NOMO-1 (cell line): ENCODE measurements around the gene CNR2.
"Not testable (repeated sequence)": the region's sequence is repeated elsewhere in the genome, so short reads cannot be mapped to it uniquely, and the experiment has no call there.

Experiments used
- DNase-seq, 2 experiments: peaks; one replicate each; lab custom pipeline; 2025; ENCODE audit not compliant: unreplicated experiment in 2 of 2; lab: John Stamatoyannopoulos, UW

The CNR2 gene

DNA sequence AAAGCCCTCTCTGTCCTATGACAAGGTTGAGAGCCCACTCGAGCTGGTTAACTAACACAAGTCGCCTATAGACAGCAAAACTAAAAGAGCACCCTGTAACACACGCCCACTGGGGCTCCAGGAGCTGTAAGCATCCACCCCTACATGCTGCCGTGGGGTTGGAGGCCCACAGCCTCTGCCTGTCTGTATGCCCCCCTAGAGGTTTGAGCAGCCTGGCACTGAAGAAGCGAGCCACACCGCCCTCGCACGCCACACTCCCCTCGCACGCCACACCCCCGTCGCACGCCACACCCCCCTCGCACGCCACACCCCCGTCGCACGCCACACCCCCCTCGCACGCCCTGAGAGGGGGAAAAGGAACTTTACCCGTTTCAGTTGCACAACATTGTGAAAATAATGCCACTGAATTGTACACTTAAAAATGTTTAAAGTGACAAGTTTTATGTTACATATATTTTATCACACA is 74.7 kb downstream of the CNR2 start:
- peak; percentile 31 to 41 for DNase-seq

DNA sequence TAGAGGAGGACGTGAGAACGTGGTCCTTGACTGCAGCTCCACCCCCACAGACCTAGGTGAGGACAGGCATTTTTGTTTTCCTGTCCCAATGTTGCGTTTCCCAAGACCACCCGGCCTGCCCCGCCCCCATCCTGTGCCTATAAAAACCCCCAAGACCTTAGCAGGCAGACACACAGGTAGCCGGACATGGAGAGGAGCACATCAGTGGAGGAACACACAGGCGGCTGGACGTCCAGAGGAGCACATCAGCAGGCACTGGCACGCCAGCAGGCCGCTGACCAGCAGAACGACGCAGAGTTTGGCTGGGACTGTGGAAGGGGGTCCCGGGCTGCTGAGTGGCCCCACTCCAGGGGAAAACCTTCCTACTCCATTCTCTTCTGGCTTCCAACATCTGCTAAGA is 75.3 kb downstream of the CNR2 start:
- no peak for DNase-seq

DNA sequence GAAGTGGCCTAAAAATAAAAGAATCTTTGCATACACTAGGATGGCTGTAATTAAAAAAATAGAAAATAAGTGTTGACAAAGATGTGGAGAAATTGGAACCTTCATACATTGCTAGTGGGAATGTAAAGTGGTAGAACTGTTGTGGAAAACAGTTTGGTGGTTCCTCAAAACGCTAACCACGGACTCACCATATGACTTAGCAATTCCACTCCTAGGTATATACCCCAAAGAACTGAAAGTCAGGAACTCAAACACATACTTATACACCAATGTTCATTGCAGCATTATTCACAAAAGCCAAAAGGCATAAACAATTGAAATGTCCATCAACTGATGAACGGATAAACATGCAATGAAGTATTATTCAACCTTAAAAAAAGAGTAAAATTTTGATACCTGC is 77.1 kb downstream of the CNR2 start:
- DNase-seq = no peak

DNA sequence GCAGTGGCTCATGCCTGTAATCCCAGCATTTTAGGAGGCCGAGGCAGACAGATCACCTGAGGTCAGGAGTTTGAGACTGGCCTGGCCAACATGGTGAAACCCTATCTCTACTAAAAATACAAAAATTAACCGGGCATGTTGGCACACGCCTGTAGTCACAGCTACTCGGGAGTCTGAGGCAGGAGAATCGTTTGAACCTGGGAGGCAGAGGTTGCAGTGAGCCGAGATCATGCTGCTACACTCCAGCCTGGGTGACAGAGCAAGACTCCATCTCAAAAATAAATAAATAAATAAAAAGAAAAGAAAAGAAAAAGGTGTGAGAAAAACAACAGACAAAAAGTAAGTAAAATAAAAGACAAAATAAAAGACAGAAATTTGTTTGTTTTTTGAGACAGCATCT is 79.0 kb downstream of the CNR2 start:
- DNase-seq = not testable (repeated sequence)

DNA sequence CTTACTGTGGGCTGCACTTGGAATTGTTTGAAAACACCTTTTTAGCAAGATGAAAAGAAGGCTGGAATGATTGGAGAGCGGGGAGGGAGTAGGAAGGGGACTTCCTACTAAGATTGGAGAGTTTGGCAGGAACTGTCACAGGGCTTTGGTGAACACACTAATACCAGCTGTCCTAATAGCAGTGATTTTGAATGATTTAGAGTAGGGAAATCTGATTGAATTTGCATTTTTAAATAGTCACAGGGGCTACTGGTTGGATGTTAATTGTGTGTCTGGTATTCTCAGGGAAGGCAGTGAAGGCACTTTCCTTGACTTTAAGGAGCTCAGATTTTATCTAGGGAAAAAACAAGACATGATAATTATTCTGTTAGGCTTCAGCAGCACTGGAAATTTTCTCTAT is 85.4 kb downstream of the CNR2 start:
- DNase-seq = no peak

DNA sequence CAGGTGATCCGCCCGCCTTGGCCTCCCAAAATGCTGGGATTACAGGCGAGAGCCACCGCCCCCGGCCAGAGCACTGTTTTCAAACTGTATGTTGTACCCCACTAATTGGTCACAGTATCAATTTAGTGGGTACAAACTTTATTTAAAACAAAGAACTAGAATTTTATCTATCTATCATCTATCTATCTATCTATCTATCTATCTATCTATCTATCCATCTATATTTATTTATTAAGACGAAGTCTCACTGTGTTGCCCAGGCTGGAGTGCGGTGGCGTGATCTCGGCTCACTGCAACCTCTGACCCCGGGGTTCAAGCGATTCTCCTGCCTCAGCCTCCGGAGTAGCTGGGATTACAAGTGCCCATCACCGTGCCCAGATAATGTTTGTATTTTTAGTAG is 86.6 kb downstream of the CNR2 start:
- not testable (repeated sequence) for DNase-seq

DNA sequence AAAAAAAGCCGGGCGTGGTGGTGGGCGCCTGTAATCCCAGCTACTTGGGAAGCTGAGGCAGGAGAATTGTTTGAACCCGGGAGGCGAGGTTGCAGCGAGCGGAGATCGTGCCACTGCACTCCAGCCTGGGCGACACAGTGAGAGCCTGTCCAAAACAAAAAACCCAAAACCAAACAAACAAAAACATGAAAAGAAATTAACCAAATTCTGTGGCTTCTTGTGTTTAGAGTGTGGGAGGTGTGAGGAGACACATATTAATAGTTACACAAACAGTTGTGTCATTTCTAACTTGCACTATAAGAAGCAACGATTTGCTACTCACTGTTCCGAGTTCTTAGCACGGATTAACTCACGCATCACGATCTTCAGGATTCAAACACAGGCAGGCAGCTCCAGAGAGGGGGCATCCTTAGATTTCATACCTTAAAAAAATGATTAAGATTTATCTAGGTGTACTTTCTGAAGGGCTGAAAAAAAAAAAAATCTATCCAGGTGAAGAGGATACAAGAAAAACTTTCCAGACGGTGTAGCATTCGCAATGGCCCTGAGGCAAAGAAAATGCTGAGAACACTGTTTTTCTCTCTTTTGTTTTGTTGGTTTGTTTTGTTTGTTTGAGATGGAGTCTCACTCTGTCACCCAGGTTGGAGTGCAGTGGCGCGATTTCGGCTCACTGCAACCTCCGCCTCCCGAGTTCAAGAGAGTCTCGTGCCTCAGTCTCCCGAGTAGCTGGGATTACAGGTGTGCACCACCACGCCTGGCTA is 87.2 kb downstream of the CNR2 start:
- peak in 1 of 2 experiments; percentile 4 for DNase-seq

DNA sequence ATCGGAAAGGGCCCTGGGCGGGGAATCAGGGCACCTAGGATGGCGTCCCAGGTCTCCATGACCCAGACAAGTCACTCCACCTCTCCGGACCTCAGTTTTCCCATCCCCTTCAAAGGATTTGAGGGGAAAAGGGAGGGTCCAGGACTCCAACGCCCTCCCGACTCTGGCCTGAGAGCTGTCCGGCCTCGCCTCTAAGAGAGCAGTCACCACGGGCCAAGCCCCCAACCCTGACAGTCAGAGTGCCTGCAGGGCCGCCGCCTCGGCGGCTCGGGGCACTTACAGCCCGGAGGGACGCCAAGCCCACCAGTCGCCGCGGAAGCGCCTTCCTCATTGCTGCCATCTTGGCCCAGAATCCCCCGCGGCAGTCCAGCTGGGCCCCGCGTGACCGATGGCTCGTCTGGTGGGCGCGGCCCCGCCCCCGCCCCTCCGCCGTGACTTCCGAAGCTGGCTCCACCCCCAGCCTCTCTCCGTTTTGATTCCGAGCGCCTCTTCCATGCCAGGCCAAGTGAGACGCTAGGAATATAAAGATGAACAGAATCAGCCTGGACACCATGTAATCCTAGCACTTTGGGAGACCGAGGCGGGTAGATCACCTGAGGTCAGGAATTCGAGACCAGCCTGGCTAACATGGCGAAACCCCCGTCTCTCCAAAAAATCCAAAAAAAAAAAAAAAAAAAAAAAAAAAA is 87.9 kb downstream of the CNR2 start, which contains the start of gene HMGCL:
HMGCL (minus strand) TSS at position 354 of the 686 bp plus-strand sequence; CDS start at position 340, 14 bp downstream.
- DNase-seq = peak; percentile 87 to 90

DNA sequence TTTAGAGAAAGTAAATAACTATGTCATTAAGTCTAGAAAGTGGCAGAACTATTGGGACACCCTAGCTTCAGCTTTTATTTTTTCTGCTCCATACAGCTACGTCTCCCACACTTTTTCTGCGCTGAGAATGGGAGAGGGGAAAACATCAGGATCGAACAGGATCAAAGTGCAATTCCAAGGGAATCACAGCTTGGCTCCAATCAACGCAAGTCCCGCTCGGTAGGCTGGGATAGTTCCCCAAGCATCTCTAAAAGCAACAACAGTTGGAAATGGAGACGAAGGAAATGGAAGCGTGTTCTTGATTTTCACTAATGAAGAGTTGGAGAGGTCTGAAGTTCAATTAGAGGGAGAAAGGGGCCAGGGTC is 88.5 kb downstream of the CNR2 start:
- DNase-seq = no peak

DNA sequence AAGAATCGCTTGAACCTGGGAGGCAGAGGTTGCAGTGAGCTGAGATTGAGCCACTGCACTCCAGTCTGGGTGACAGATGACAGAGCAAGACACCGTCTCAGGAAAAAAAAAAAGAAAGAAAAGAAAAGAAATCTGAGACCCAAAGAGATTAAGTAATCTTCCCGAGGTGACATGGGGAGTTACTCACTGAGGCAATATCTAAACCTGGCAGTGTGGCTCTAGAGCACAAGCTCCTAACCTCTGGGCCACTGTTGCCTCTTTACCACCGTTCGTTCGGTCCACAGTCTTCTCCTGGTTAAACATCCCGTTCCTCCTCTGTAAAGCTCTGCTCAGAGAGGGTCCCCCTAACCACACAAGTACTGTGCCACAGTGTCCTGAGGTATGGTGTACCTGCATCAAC is 89.4 kb downstream of the CNR2 start:
- DNase-seq = no peak
